ENCODE results near the gene SYN1. TPM values are rescaled to one million over a fixed set of nuclear protein-coding genes. Genes with fewer than 3 reads are reported as not detected.

The SYN1 gene
- total and polyA plus RNA-seq, 2 experiments from 2014 or later = 0.34 TPM; not detected in 1

DNA sequence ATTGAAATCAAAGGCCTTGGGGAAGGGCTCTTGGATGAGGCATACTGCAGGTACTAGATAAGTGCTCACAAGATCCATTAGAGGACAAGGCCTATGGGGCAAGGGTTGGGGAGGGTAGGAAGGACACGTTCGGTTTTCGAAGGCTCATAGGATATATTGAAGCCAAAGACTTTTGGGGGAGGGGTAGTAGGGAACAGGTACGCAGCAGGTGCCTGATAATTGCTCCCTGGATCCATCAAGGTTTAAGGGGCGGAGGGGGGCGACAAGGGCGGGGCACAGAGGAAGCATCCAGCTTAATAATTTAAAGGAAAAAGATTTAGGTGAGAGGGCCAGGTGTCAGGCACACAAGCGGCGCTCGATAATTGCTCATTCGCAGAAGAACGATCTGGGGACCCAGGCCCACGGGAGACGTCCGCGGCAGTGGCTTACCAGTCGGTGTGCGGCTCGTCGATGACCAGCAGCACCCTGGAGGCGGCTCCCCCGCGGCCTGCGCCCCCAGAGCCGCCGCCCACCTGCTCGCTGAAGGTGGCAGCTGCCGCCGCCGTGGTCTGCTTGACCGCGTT, 653 bp downstream of the SYN1 start:
- TF ChIP-seq EZH2phosphoT487 (IDR thresholded peaks at IDR 0.05; ENCODE audit: insufficient read depth, low read depth) = no peak
- TF ChIP-seq EZH2 (IDR thresholded peaks at IDR 0.05; ENCODE audit: insufficient read depth, poor library complexity, severe bottlenecking) = no peak
- no peaks in the 10 kb centered on the region for H3K27me3 ChIP-seq (replicated peaks; ENCODE audit: insufficient read depth)
- no peaks in the 10 kb centered on the region for H3K4me1 ChIP-seq (ENCODE audit: insufficient read depth)
- H3F3A ChIP-seq (ENCODE audit: insufficient read depth) = no peaks in the 10 kb centered on the region
- H3K4me3 ChIP-seq = peak overlapping the region; percentile 55; the same call in 1 of the 2 replicates
- DNase-seq = no peak
- no peaks in the 10 kb centered on the region for H4K20me1 ChIP-seq (ENCODE audit: insufficient read depth)
- H3K36me3 ChIP-seq (ENCODE audit: low read depth) = no peaks in the 10 kb centered on the region
- no peaks in the 10 kb centered on the region for H3K9me2 ChIP-seq (ENCODE audit: insufficient read depth)
- H3K27ac ChIP-seq = no peak overlapping the region
- no peaks in the 10 kb centered on the region for H3K9me3 ChIP-seq (ENCODE audit: low read depth)
- 39 to 54% methylated on average over 13 to 23 of the region's 32 CpGs for WGBS, 2 experiments (ENCODE audit: low coverage in 1 of 2, low lambda C conversion rate in 2 of 2, missing lambda C conversion rate in 2 of 2)
- H2AFZ ChIP-seq = no peak overlapping the region
- no peak overlapping the region for H3K9ac ChIP-seq
- in situ Hi-C loops (cut with MboI) = no loop called here
- H3K79me2 ChIP-seq (ENCODE audit: insufficient read depth) = no peaks in the 10 kb centered on the region
- peak overlapping the region; percentile 34 for H3K4me2 ChIP-seq (ENCODE audit: unreplicated experiment)

DNA sequence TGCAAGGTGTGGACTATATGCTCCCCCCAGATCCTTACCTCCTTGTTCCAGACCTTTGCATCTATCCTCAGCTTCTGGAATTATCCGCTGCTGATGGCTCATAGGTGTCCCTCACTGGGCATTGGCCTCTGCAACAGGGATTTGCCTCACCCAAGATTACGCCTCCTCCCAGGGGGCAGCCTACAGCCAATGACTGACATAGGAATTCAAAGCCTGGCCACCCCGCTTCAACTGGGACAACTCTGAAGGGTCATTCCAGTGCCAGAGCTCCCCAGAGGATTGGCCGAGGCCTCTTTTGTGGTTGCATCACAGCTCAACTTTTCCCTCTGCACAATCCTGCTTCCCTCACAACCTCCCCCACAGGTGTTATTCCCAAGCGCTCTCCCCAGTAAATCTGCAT, 5.0 kb downstream of the SYN1 start:
- no peaks in the 10 kb centered on the region for H3K9me3 ChIP-seq (ENCODE audit: low read depth)
- TF ChIP-seq EZH2phosphoT487 (IDR thresholded peaks at IDR 0.05; ENCODE audit: insufficient read depth, low read depth) (no peak), EZH2 (IDR thresholded peaks at IDR 0.05; ENCODE audit: insufficient read depth, poor library complexity, severe bottlenecking) (no peak)
- 53 to 66% methylated on average over 3 to 5 of the region's 5 CpGs for WGBS, 2 experiments (ENCODE audit: low coverage in 1 of 2, low lambda C conversion rate in 2 of 2, missing lambda C conversion rate in 2 of 2)
- H3K9ac ChIP-seq = no peak overlapping the region
- H3K4me1 ChIP-seq (ENCODE audit: insufficient read depth) = no peaks in the 10 kb centered on the region
- H3F3A ChIP-seq (ENCODE audit: insufficient read depth) = no peaks in the 10 kb centered on the region
- H2AFZ ChIP-seq = no peak overlapping the region
- no peak overlapping the region for H3K27ac ChIP-seq
- H3K4me3 ChIP-seq = no peak overlapping the region
- H3K4me2 ChIP-seq (ENCODE audit: unreplicated experiment) = no peak overlapping the region
- no peaks in the 10 kb centered on the region for H3K9me2 ChIP-seq (ENCODE audit: insufficient read depth)
- DNase-seq = no peak
- no peaks in the 10 kb centered on the region for H3K79me2 ChIP-seq (ENCODE audit: insufficient read depth)
- H3K36me3 ChIP-seq (ENCODE audit: low read depth) = no peaks in the 10 kb centered on the region
- H3K27me3 ChIP-seq (replicated peaks; ENCODE audit: insufficient read depth) = no peaks in the 10 kb centered on the region
- in situ Hi-C loops (cut with MboI) = no loop called here
- no peaks in the 10 kb centered on the region for H4K20me1 ChIP-seq (ENCODE audit: insufficient read depth)

DNA sequence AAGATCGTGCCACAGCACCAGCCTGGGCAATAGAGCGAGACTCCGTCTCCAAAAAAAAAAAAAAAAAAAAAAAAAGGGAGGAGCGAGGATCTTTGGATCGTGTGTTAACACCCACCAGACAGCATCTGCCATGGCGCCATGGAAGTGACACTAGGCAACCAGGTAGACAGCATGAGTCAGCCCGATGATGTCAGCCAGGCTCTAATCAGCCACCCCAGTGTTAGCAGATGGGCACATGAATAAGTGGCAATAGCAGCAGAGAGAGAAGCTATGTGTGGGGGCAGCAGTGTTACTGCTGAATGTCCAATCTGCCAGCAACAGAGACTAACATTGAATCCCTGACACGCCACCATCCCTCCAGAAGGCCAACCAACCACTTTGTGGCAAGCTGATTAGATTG, 6.6 kb downstream of the SYN1 start:
- Histone ChIP-seq H3K27ac (no peak overlapping the region), H3K4me1 (ENCODE audit: insufficient read depth) (no peaks in the 10 kb centered on the region), H3K9me3 (ENCODE audit: low read depth) (no peaks in the 10 kb centered on the region), H2AFZ (no peak overlapping the region), H3K4me3 (no peak overlapping the region), H3F3A (ENCODE audit: insufficient read depth) (no peaks in the 10 kb centered on the region), H3K36me3 (ENCODE audit: low read depth) (no peaks in the 10 kb centered on the region), H3K27me3 (replicated peaks; ENCODE audit: insufficient read depth) (no peaks in the 10 kb centered on the region), H3K4me2 (ENCODE audit: unreplicated experiment) (no peak overlapping the region), H3K79me2 (ENCODE audit: insufficient read depth) (no peaks in the 10 kb centered on the region), H4K20me1 (ENCODE audit: insufficient read depth) (no peaks in the 10 kb centered on the region), H3K9me2 (ENCODE audit: insufficient read depth) (no peaks in the 10 kb centered on the region), H3K9ac (no peak overlapping the region)
- 75 to 77% methylated on average over 5 to 6 of the region's 8 CpGs for WGBS, 2 experiments (ENCODE audit: low coverage in 1 of 2, low lambda C conversion rate in 2 of 2, missing lambda C conversion rate in 2 of 2)
- in situ Hi-C loops (cut with MboI) = no loop called here
- no peak for TF ChIP-seq EZH2phosphoT487 (IDR thresholded peaks at IDR 0.05; ENCODE audit: insufficient read depth, low read depth)
- TF ChIP-seq EZH2 (IDR thresholded peaks at IDR 0.05; ENCODE audit: insufficient read depth, poor library complexity, severe bottlenecking) = no peak
- DNase-seq = no peak

DNA sequence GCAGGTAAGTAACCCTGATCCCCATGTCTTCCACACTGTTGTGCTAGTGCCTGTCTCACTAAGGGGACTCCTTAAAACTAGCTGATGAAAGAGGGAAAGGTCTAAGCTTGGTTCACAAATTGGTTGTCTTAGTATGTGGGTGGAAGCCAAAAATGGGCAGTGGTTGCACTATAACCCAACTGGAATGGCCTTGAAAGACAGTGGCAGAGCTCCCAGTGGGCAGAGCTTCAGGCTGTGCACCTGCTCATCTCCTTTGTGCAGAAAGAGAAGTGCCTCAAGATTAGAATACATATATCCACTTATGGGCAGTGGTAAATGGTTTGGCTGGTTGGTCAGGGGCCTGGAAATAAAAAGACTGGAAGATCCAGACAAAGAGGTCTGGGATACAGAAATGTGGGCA, 7.2 kb downstream of the SYN1 start:
- H3K4me2 ChIP-seq (ENCODE audit: unreplicated experiment) = no peak overlapping the region
- TF ChIP-seq EZH2 (IDR thresholded peaks at IDR 0.05; ENCODE audit: insufficient read depth, poor library complexity, severe bottlenecking) (no peak), EZH2phosphoT487 (IDR thresholded peaks at IDR 0.05; ENCODE audit: insufficient read depth, low read depth) (no peak)
- H3F3A ChIP-seq (ENCODE audit: insufficient read depth) = no peaks in the 10 kb centered on the region
- no peaks in the 10 kb centered on the region for H3K9me3 ChIP-seq (ENCODE audit: low read depth)
- in situ Hi-C loops (cut with MboI) = no loop called here
- H3K27ac ChIP-seq = no peak overlapping the region
- H3K27me3 ChIP-seq (replicated peaks; ENCODE audit: insufficient read depth) = no peaks in the 10 kb centered on the region
- no peak overlapping the region for H3K9ac ChIP-seq
- H3K36me3 ChIP-seq (ENCODE audit: low read depth) = no peaks in the 10 kb centered on the region
- H3K9me2 ChIP-seq (ENCODE audit: insufficient read depth) = no peaks in the 10 kb centered on the region
- no peak overlapping the region for H2AFZ ChIP-seq
- no peak overlapping the region for H3K4me3 ChIP-seq
- no peaks in the 10 kb centered on the region for H3K4me1 ChIP-seq (ENCODE audit: insufficient read depth)
- H4K20me1 ChIP-seq (ENCODE audit: insufficient read depth) = no peaks in the 10 kb centered on the region
- H3K79me2 ChIP-seq (ENCODE audit: insufficient read depth) = no peaks in the 10 kb centered on the region
- DNase-seq = no peak

DNA sequence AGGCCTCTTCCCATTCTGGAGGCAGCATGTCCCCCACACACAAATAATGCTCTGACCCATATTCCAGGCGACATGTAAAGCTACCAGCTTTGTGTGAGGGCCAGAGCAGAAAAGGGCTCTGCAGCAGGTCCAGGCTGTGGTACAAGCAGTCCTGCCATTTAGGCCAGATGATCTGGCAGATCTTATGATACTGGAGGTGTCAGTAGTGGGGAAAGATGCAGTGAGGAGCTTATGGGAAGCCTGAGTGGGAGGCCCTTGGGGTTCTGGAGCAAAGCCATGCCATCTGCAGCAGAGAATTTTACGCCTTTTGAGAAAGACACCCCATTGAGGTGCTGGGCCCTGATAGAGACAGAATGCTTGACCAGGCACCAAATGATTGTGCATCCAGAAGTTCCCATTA, 7.7 kb downstream of the SYN1 start:
- no peak overlapping the region for H2AFZ ChIP-seq
- H3K9me3 ChIP-seq (ENCODE audit: low read depth) = no peaks in the 10 kb centered on the region
- no peak for TF ChIP-seq EZH2 (IDR thresholded peaks at IDR 0.05; ENCODE audit: insufficient read depth, poor library complexity, severe bottlenecking)
- no peak for TF ChIP-seq EZH2phosphoT487 (IDR thresholded peaks at IDR 0.05; ENCODE audit: insufficient read depth, low read depth)
- no peaks in the 10 kb centered on the region for H3K4me1 ChIP-seq (ENCODE audit: insufficient read depth)
- H3F3A ChIP-seq (ENCODE audit: insufficient read depth) = no peaks in the 10 kb centered on the region
- no peak overlapping the region for H3K4me3 ChIP-seq
- no peaks in the 10 kb centered on the region for H3K79me2 ChIP-seq (ENCODE audit: insufficient read depth)
- no peaks in the 10 kb centered on the region for H3K36me3 ChIP-seq (ENCODE audit: low read depth)
- no peak overlapping the region for H3K4me2 ChIP-seq (ENCODE audit: unreplicated experiment)
- no peak overlapping the region for H3K9ac ChIP-seq
- no peak overlapping the region for H3K27ac ChIP-seq
- 17 to 34% methylated on average over 2 of the region's 2 CpGs for WGBS, 2 experiments (ENCODE audit: low coverage in 1 of 2, low lambda C conversion rate in 2 of 2, missing lambda C conversion rate in 2 of 2)
- no peaks in the 10 kb centered on the region for H4K20me1 ChIP-seq (ENCODE audit: insufficient read depth)
- in situ Hi-C loops (cut with MboI) = no loop called here
- H3K9me2 ChIP-seq (ENCODE audit: insufficient read depth) = no peaks in the 10 kb centered on the region
- no peaks in the 10 kb centered on the region for H3K27me3 ChIP-seq (replicated peaks; ENCODE audit: insufficient read depth)
- no peak for DNase-seq

Data from GM23248 (cell line).